Stimulated activated CD4-positive, alpha-beta T cell treated with anti-CD3 and anti-CD28 coated beads, Interleukin-12 subunit alpha, Interleukin-12 subunit beta, amount 100 ng/mL, for 48 hours (primary cell): ENCODE measurements around the gene DYNLT2B.
A peak's percentile ranks its signal among the peaks of the same experiment; 100 is the strongest.
"Not testable (repeated sequence)": the region's sequence is repeated elsewhere in the genome, so short reads cannot be mapped to it uniquely, and the experiment has no call there.

Experiments used
- DNase-seq, 3 donors: peaks; one replicate each; pipeline ENCODE4 v3.0.0-alpha.2; 2020; ENCODE audit warnings: low read depth in 2 of 3, low spot score in 1 of 3

Gene DYNLT2B

DNA sequence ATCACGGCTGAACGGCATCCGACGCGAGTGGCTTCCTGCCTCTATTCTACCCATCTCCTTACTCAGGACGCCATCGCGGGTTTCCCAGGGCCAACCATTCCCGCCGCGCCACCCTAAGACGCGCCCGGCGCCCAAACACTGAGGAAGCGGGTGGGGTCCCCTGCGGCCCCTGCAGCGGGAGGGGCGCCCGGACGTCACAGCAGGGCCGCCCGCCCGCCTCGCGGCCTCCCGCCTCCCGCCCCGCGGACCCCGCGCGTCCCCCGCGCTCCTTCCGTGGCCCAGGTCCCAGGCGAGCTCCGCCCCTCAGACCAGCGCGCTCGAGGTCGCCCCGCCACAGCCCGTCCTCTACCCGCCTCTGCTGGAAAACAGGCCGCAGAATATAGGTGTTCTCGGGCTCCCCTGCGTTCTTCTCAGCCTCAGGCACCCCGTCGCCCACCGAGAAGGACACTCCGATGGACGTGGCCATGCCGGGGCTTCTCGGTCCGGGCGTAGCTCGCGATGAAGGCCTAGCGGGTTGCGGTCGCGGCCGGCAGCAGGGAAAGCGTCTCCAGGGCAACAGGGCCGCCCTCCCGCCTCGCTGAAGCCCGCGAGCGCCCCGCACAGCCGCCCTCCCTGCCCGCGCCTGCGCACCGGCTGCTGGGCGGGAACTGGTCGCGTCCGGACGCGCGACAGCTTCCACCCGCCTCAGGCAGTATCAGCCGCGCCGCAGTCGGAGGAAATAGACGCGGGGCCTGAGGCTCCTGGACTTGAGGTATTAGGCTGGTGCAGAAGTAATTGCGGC, at the start of gene DYNLT2B:
Gene DYNLT2B (minus strand): TSS at position 554 of the 781 bp plus-strand sequence. CDS start 88 bp downstream, at position 466.
- DNase-seq: peak; percentile 60 to 82 (median 76)

GRCh38 chr3:196365736-196366135, 47.7 kb upstream of the DYNLT2B start:
- DNase-seq: no peak

- DNase-seq: no peak
These were observed 42.5 kb upstream of the DYNLT2B start for GRCh38 chr3:196360586-196360985.

DNA sequence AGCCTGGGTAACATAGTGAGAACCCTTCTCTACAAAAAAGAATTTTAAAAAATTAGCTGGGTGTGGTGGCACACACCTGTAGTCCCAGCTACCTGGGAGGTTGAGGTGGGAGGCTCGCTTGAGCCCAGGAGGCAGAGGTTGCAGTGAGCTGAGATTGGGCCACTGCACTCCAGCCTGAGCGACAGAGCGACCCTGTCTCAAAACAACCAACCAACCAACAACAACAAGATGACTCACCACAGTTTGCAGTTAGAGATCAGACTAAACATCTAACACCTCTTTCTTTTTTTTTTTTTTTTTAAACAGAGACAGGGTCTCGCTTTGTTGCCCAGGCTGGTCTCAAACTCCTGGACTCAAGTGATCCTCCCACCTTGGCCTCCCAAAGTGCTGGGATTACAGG, 40.5 kb upstream of the DYNLT2B start:
- not testable (repeated sequence) for DNase-seq

- DNase-seq: no peak
These were observed 39.9 kb upstream of the DYNLT2B start for GRCh38 chr3:196357905-196358304.

DNA sequence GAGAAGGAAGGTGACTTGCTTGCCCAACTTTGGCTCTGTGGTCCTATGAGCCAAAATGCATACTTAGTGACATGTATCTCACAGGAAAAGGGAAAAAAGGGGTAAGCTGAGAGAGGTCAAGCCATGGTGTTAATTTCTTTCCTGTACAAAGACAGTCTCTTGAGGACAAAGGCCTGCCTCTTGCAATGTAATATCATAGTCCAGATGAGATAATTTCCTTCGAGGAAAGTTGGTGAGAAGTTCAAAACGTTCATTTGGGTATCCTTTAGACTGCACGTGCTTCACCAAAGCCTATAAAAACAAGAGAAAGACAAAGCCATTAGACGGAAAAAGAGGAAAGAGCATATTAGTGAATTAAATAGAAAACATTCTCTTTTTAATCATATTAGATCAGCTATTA, 38.5 kb upstream of the DYNLT2B start:
- no peak for DNase-seq

DNA sequence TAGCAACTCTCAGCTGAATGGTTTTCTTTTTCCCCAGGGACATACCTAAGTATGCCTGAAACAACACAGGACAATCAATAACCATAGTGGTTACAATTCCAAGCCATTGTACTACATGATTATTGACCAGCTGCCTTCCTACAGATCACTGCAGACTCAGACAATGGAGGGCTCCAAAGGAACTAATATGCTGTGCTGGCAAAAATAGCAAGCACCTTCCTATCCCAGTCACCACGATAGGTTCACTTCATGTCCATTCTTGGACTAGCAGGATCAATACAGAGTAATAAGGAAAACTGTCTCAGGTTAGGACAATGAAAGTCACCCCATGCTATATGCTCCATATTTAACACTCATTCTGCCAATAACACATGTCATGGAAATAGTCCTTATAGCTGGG, 37.6 kb upstream of the DYNLT2B start:
- no peak for DNase-seq

GRCh38 chr3:196354132-196354531, 36.1 kb upstream of the DYNLT2B start:
- no peak for DNase-seq

DNA sequence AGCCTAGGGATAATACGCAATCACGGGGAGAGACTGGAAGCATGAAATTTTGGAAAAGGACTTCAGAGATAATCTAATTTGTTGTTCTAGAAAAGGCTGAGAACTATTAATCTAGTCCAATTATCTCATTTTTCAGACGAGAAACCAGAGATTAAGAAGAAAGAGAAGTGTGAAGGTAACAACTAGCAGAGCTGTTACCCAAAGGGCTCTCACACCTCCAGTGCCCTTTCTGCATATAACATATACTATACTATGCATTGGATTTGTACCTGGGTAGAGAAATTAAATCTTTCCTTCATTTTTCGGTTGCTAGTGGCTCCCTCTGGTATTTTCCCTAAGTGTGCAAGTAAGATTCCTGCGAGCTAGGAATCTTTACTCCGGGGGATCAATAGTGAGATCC, 33.5 kb upstream of the DYNLT2B start:
- DNase-seq: no peak

DNA sequence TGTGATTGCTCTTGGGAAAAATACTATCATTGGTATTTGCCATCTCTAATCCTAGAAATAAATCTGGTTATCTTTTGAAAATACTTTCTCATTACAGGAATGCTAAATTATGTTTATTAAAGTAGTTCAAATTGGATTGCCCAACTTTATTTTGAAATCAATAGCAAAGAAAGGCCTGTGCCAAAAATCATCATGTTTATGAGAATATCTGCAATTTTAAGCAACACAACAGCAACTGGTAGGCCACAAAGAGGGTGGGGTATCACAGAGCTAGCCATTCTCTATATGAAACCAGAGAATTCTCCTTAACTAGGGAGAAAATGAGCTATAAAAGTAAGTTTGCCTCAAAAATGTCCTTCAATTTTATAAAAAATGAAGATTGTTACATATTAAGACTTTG, 32.0 kb upstream of the DYNLT2B start:
- DNase-seq: no peak

DNA sequence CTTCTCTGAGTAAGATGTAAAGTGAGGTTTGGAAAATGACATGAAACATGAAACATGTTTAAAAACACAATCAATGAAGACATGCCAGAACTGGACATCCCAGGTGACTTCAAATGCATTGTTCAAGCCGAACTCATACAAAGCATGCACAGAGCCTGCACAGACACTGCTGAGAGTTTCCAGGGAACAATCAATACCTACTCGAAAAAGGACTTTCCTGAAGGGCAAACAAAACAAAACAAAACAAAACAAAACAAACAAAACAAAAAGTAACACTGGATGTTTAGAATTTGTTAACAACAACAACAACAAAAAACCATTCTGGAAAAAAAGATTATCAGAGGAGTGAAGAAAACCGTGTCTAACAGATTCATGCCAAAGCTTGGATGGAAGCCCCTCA, 30.7 kb upstream of the DYNLT2B start:
- no peak for DNase-seq

GRCh38 chr3:196344663-196345062, 26.6 kb upstream of the DYNLT2B start:
- no peak for DNase-seq

DNA sequence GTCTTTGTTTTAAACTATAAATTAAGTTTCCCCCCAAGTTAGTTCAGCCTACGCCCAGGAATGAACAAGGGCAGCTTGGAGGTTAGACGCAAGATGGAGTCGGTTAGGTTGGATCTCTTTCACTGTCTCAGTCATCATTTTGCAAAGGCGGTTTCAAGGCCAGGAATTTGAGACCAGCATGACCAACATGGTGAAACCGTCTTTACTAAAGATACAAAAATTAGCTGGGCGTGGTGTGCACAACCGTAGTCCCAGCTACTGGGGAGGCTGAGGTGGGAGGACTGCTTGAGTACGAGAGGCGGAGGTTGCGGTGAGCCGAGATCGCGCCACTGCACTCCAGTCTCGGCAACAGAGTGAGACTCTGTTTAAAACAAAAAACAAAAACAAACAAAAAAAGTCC, 25.9 kb upstream of the DYNLT2B start:
- not testable (repeated sequence) for DNase-seq

DNA sequence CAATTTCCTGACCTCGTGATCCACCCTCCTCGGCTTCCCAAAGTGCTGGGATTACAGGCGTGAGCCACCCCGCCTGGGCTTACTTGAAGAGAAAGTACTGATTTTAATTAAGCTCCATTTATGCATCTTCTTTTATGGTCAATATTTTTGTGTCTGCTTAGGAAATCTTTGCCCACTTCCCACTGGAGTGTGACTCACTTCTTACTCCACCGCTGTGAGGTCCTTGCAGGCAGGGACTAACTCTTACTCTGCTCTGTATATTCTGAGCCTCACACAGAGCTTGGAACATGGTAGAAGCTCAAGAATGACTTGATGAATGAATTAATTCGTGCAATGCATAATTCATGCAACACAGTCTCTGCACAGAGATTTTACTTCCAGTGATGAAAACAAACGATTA, 23.1 kb upstream of the DYNLT2B start:
- DNase-seq: no peak

GRCh38 chr3:196340466-196340865, 22.4 kb upstream of the DYNLT2B start:
- DNase-seq: no peak

DNA sequence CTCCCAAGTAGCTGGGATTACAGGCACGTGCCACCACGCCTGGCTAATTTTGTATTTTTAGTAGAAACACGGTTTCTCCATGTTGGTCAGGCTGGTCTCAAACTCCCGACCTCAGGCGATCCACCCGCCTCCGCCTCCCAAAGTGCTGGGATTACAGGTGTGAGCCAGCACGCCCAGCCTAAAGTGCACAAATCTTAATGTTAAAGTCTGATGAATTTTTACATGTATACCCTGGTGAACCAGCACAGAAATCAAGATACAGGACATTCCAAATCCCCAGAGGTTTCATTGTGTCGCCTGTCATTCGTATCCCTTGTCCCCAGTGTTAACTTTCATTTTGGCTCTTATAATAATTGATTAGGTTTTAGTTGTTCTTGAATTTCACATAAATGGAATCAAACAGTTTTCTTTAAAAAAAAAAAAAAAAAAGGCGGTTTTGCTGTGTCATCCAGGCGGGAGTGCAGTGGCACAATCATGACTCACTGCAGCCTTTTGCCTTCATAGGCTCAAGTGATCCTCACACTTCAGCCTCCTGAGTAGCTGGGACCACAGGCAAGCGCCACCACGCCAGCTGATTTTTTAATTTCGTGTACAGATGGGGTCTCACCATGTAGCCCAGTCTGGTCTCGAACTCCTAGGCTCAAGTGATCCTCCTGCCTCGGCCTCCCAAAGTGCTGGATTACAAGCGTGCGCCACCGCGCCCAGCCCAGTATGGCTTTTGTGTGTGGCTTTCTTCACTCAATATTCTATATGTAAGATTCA, 21.6 kb upstream of the DYNLT2B start:
- DNase-seq: no peak

GRCh38 chr3:196339044-196339443, 21.0 kb upstream of the DYNLT2B start:
- DNase-seq: no peak

GRCh38 chr3:196336319-196337145, 18.5 kb upstream of the DYNLT2B start:
- DNase-seq: no peak

GRCh38 chr3:196335503-196335948, 17.5 kb upstream of the DYNLT2B start:
- DNase-seq: no peak

- no peak for DNase-seq
These were observed 16.9 kb upstream of the DYNLT2B start for GRCh38 chr3:196334982-196335381.

DNA sequence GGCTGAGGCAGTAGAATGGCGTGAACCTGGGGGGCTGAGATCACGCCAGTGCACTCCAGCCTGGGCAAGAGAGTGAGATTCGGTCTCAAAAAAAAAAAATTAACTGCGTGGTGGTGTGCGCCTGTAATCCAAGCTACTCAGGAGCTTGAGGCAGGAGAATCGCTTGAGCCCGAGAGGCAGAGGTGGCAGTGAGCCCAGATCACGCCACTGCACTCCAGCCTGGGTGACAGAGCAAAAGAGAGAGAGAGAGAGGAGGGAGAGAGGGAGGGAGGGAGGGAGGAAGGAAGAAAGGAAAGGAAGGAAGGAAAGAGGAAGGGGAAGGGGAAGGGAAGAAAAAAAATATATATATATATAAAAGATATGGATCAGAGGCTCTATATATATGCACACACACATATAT, 14.1 kb upstream of the DYNLT2B start:
- no peak for DNase-seq

- DNase-seq: no peak
These were observed 9.4 kb upstream of the DYNLT2B start for GRCh38 chr3:196327405-196327804.
